AG09309 (cell line): ENCODE measurements around the gene ELP4.
A peak's percentile ranks its signal among the peaks of the same experiment; 100 is the strongest.

ENCODE experiments used
- DNase-seq: peaks from one replicate; pipeline ENCODE4 v3.0.0-alpha.2; 2010; ENCODE audit warnings: low read depth
- H3K4me3 ChIP-seq: 2 replicates; pipeline ENCODE4 v1.5.1; 2011; ENCODE audit warnings: mild to moderate bottlenecking, low read depth, low read length, moderate library complexity; ENCODE audit not compliant: control insufficient read depth
- TF ChIP-seq, protein P1 (sequence below): IDR thresholded peaks from 2 replicates; pipeline ENCODE4 v1.5.1; 2011; ENCODE audit warnings: mild to moderate bottlenecking, low read depth, low read length, inconsistent platforms; ENCODE audit not compliant: insufficient read depth, control insufficient read depth; ENCODE audit errors: missing control alignments

The ELP4 gene, protein sequence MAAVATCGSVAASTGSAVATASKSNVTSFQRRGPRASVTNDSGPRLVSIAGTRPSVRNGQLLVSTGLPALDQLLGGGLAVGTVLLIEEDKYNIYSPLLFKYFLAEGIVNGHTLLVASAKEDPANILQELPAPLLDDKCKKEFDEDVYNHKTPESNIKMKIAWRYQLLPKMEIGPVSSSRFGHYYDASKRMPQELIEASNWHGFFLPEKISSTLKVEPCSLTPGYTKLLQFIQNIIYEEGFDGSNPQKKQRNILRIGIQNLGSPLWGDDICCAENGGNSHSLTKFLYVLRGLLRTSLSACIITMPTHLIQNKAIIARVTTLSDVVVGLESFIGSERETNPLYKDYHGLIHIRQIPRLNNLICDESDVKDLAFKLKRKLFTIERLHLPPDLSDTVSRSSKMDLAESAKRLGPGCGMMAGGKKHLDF

DNA sequence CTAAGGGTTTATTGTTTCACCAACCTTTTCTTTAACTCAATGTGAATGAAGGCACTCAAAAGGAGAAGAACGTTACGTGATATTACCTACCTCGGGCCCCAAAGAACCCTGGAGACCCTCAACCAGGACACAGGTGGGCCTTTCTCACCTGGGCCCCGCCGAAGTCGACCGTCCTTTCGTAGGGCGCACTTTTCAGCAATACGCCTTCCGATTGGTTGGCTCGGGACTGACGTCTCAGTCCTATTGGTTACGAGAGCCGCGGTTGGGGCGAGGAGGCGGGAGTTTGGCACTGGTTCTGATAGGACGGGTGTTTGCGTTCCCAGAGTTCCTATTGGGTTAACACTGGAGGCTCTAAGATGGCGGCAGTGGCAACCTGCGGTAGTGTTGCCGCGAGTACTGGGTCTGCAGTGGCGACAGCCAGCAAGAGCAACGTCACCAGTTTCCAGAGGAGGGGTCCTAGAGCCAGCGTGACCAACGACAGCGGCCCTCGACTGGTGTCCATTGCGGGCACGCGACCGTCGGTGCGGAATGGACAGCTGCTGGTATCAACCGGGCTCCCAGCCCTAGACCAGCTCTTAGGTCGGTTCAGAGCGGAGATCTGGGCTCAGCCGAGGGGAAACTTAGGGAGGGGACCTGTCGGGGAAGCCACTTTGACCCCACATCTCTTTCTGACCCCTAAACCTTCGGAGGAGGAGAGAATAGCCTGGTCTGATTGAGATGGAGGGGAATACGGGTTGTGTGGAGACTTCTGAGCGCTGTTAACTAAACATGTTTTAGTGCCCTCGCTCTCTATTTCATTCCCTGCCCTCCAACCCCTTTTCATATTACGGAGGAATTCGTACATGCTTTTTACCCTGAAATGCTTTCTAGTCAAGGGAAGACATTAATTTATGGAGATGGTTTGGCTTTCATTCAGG, at the start of gene ELP4, which contains the start of gene IMMP1L:
ELP4 (plus strand) TSS at position 339 of the 917 bp plus-strand sequence; CDS start at position 357, 18 bp downstream.
IMMP1L (minus strand) TSS at position 194 of the 917 bp plus-strand sequence. CDS start 46,346 bp downstream, outside the sequence.
- DNase-seq = peak; percentile 82
- TF ChIP-seq, protein P1, sequence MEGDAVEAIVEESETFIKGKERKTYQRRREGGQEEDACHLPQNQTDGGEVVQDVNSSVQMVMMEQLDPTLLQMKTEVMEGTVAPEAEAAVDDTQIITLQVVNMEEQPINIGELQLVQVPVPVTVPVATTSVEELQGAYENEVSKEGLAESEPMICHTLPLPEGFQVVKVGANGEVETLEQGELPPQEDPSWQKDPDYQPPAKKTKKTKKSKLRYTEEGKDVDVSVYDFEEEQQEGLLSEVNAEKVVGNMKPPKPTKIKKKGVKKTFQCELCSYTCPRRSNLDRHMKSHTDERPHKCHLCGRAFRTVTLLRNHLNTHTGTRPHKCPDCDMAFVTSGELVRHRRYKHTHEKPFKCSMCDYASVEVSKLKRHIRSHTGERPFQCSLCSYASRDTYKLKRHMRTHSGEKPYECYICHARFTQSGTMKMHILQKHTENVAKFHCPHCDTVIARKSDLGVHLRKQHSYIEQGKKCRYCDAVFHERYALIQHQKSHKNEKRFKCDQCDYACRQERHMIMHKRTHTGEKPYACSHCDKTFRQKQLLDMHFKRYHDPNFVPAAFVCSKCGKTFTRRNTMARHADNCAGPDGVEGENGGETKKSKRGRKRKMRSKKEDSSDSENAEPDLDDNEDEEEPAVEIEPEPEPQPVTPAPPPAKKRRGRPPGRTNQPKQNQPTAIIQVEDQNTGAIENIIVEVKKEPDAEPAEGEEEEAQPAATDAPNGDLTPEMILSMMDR = no peak

DNA sequence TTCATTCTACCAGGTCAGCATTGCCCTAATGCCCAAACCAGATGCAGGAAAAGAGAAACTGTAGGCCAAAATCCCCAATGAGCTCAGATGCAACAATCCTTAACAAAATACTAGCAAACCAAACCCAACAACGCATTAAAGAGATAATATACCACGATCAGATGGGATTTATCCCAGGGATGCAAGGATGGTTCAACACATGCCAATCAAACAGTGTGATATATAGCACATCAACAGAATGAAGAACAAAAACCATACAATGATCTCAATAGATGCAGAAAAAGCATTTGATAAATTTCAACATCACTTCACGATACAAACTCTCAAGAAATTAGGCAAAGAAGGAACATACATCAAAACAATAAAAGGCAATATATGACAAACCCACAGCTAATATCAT, 45.1 kb upstream of the ELP4 start:
- TF ChIP-seq, protein P1 = no peak
- H3K4me3 ChIP-seq = no peak overlapping the region
- DNase-seq = no peak

More for the DNA sequence above, at the start of gene ELP4, which contains the start of gene IMMP1L:
- H3K4me3 ChIP-seq = peak within 1 kb of the TSS; percentile 87

DNA sequence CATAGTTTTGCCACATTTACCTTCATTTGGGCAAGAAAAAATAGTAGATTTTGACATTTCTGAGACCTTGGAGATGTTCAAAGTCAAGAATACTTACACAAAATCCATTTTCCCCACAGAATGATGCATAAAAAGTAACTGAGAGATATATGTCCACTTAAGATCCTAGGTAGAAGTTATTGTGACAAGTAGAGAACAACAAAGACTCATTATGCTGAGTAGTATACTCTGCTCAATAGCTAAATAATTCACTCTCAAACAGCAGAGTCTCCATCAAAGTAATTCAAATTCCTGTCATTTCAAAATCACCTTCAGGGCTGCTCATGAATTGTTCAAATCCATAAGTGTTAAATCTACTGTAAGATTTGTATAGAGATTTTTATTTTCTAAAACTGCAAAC, 35.5 kb upstream of the ELP4 start:
- no peak overlapping the region for H3K4me3 ChIP-seq
- TF ChIP-seq, protein P1 = no peak
- DNase-seq = no peak

DNA sequence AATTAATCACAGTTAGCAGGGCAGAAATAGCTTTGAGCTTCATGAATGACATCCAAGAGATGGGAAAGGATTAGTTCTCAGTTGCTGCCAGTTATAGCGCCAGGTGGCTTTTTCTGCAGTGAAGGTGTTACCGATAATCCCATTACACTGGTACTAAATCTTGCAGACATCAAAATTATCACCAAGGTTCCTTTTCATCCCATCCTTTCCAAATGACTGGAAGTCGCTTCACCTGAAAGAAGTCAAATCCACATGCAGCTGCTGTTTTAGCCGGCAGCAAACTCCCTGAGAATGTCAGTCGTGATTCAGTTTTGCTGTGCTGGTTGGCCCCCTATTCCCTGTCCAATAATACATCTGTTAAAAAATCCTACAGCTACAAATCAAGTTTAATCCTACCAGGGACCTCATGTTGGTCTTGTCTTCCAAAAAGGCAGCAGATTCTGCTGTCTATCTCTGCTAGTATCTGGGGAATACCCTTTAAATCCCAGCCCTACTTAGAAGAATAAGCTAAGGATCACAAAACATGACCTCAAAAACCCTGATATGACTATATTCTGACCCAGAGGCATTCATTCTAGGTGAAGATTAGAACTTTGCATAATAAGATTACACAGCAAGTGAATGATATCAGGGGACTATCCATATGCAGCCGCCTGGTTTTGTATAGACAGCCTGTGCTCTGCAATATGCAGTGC, 31.9 kb upstream of the ELP4 start:
- no peak overlapping the region for H3K4me3 ChIP-seq
- TF ChIP-seq, protein P1 = no peak
- DNase-seq = no peak

DNA sequence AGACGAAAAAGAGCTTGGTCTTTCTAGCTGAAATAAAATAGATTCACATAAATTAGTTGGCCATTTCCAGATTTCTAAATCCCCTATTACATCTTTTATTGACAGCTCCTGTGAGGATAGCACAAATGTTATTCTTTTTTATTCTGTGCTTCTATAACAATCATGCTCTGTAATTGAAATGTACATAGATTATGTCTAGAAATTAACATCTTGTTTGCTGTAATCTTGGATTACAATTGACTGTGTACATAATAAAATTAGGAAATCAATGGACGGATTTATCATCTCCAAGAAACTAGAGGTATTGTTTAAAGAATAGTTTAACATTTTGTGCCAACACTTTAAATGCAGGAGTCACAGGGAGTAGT, 31.4 kb upstream of the ELP4 start:
- no peak overlapping the region for H3K4me3 ChIP-seq
- no peak for DNase-seq
- TF ChIP-seq, protein P1 = no peak

DNA sequence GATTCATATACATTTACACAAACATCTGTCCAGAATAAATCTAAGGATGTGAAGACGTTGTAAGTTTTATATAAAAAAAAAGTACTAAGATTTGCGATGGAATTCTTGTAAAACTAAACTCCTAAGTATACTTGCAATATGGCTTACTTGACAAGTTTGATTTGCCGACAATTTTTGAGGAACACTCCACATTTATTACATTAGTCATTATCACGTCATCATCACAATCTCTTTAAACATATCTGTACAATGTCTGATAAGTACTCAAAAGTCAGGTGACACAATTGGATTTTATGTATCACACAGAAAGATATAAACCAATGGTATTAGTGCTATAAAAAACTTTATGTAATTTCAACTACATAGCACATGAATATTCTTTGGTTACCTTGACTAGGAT, 30.5 kb upstream of the ELP4 start:
- no peak for DNase-seq
- no peak overlapping the region for H3K4me3 ChIP-seq
- TF ChIP-seq, protein P1 = no peak
